Effector CD4-positive, alpha-beta T cell (primary cell): Measurements from ENCODE around the gene CCDC60. TPM values are rescaled to one million over a fixed set of nuclear protein-coding genes. Genes with fewer than 3 reads are reported as not detected.

Experiments
- DNase-seq: peaks from one replicate; pipeline ENCODE4 v3.0.0-alpha.2; 2020
- total RNA-seq: gene quantifications from one replicate; lab custom pipeline; 2026; lab: John Stamatoyannopoulos, UW

CCDC60 gene
- total RNA-seq = not detected

GRCh38 chr12:119334430-119335170, at the start of gene CCDC60:
Gene CCDC60 (plus strand): TSS chr12:119334729. CDS start chr12:119335177, 448 bp downstream.
- no peak for DNase-seq

GRCh38 chr12:119288576-119288975, 46.0 kb upstream of the CCDC60 start:
- DNase-seq = no peak

- DNase-seq = no peak
Measured at GRCh38 chr12:119292893-119293630, 41.5 kb upstream of the CCDC60 start.

GRCh38 chr12:119294211-119294610, 40.3 kb upstream of the CCDC60 start:
- no peak for DNase-seq

GRCh38 chr12:119296535-119296934, 38.0 kb upstream of the CCDC60 start:
- no peak for DNase-seq

GRCh38 chr12:119299130-119299529, 35.4 kb upstream of the CCDC60 start:
- DNase-seq = no peak

- no peak for DNase-seq
Measured at GRCh38 chr12:119301379-119301778, 33.1 kb upstream of the CCDC60 start.

GRCh38 chr12:119302451-119303080, 32.0 kb upstream of the CCDC60 start:
- no peak for DNase-seq

- DNase-seq = no peak
Measured at GRCh38 chr12:119306593-119306992, 27.9 kb upstream of the CCDC60 start.

- DNase-seq = no peak
Measured at GRCh38 chr12:119307747-119308146, 26.8 kb upstream of the CCDC60 start.

GRCh38 chr12:119308708-119309456, 25.6 kb upstream of the CCDC60 start:
- DNase-seq = no peak

GRCh38 chr12:119311878-119312277, 22.7 kb upstream of the CCDC60 start:
- no peak for DNase-seq

GRCh38 chr12:119312904-119313303, 21.6 kb upstream of the CCDC60 start:
- no peak for DNase-seq

GRCh38 chr12:119314290-119314689, 20.2 kb upstream of the CCDC60 start:
- DNase-seq = no peak

GRCh38 chr12:119319638-119320037, 14.9 kb upstream of the CCDC60 start:
- DNase-seq = no peak

- DNase-seq = no peak
Measured at GRCh38 chr12:119320678-119321077, 13.9 kb upstream of the CCDC60 start.

- DNase-seq = no peak
Measured at GRCh38 chr12:119322301-119322723, 12.2 kb upstream of the CCDC60 start.

GRCh38 chr12:119325813-119326212, 8.7 kb upstream of the CCDC60 start:
- no peak for DNase-seq

- no peak for DNase-seq
Measured at GRCh38 chr12:119326341-119326740, 8.2 kb upstream of the CCDC60 start.

- no peak for DNase-seq
Measured at GRCh38 chr12:119327471-119327870, 7.1 kb upstream of the CCDC60 start.

GRCh38 chr12:119328111-119328510, 6.4 kb upstream of the CCDC60 start:
- no peak for DNase-seq

- DNase-seq = no peak
Measured at GRCh38 chr12:119338593-119339363, 4.2 kb downstream of the CCDC60 start.
